Thoracic aorta (tissue), 2 donors: ENCODE results near the gene TBC1D1. TPM values are rescaled to one million over a fixed set of nuclear protein-coding genes. Genes with fewer than 3 reads are reported as not detected.

Source experiments
- ATAC-seq: fragments of 150-250 bp; one replicate; pipeline ENCODE4 v1.8.0; 2017; ENCODE audit warnings: low read depth; ENCODE audit not compliant: insufficient number of reproducible peaks, low FRiP score
- DNase-seq: peaks from one replicate; pipeline ENCODE4 v3.0.0-alpha.2; 2020; ENCODE audit warnings: low spot score
- H3K27ac ChIP-seq, 2 donors: fragments of 200-600 bp; sonication (generic); 1 replicate in 1 of 2; 2 replicates in 1 of 2; pipeline ENCODE4 v1.5.1; 2016; ENCODE audit warnings: mild to moderate bottlenecking in 2 of 2, moderate library complexity in 2 of 2
- H3K27me3 ChIP-seq: fragments of 200-600 bp; sonication (generic); replicated peaks from 2 replicates; pipeline ENCODE4 v1.6.0; 2016; ENCODE audit warnings: mild to moderate bottlenecking; ENCODE audit not compliant: insufficient read depth
- H3K36me3 ChIP-seq: fragments of 200-600 bp; sonication (generic); one replicate; pipeline ENCODE4 v1.5.1; 2016
- H3K4me1 ChIP-seq, 2 donors: fragments of 200-600 bp; sonication (generic); 1 replicate in 1 of 2; 2 replicates in 1 of 2; pipeline versions ENCODE4 v1.5.1 to v1.6.0; 2016; ENCODE audit warnings: low read depth in 2 of 2, mild to moderate bottlenecking in 1 of 2; ENCODE audit not compliant: control insufficient read depth in 1 of 2
- H3K4me3 ChIP-seq: fragments of 200-600 bp; sonication (generic); 2 replicates; pipeline ENCODE4 v1.5.1; 2016; ENCODE audit warnings: mild to moderate bottlenecking
- H3K9me3 ChIP-seq: fragments of 200-600 bp; sonication (generic); 2 replicates; pipeline ENCODE4 v1.5.1; 2016
- total RNA-seq, 2 donors: library from RNA; depleted of rRNA; stranded (reverse); fragments of >200 nt; gene quantifications; one replicate each; pipeline versions ENCODE4 v1.1.0 to v1.2.3, GENCODE V29; 2016
- TF ChIP-seq, protein P1 (sequence below): fragments of 200-600 bp; sonication (generic); IDR thresholded peaks from one replicate; pipeline ENCODE4 v1.5.1; 2019; ENCODE audit warnings: antibody characterized with exemption

TBC1D1 gene
- total RNA-seq, 2 donors from 2014 or later, result 152 to 206 TPM

- Histone ChIP-seq H3K9me3 (no peaks in the 10 kb centered on the region), H3K4me3 (no peak overlapping the region), H3K27me3 (no peaks in the 10 kb centered on the region), H3K36me3 (peaks cover 15% of the 10 kb centered on the region), H3K27ac (no peak overlapping the region), H3K4me1 (peaks cover 1 to 3% of the 10 kb centered on the region in 2 donors)
- no peak for DNase-seq
- TF ChIP-seq, protein P1, sequence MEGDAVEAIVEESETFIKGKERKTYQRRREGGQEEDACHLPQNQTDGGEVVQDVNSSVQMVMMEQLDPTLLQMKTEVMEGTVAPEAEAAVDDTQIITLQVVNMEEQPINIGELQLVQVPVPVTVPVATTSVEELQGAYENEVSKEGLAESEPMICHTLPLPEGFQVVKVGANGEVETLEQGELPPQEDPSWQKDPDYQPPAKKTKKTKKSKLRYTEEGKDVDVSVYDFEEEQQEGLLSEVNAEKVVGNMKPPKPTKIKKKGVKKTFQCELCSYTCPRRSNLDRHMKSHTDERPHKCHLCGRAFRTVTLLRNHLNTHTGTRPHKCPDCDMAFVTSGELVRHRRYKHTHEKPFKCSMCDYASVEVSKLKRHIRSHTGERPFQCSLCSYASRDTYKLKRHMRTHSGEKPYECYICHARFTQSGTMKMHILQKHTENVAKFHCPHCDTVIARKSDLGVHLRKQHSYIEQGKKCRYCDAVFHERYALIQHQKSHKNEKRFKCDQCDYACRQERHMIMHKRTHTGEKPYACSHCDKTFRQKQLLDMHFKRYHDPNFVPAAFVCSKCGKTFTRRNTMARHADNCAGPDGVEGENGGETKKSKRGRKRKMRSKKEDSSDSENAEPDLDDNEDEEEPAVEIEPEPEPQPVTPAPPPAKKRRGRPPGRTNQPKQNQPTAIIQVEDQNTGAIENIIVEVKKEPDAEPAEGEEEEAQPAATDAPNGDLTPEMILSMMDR, result no peak
- ATAC-seq, result no peak
These were observed 177.2 kb downstream of the TBC1D1 start for GRCh38 chr4:38068107-38068506.

DNA sequence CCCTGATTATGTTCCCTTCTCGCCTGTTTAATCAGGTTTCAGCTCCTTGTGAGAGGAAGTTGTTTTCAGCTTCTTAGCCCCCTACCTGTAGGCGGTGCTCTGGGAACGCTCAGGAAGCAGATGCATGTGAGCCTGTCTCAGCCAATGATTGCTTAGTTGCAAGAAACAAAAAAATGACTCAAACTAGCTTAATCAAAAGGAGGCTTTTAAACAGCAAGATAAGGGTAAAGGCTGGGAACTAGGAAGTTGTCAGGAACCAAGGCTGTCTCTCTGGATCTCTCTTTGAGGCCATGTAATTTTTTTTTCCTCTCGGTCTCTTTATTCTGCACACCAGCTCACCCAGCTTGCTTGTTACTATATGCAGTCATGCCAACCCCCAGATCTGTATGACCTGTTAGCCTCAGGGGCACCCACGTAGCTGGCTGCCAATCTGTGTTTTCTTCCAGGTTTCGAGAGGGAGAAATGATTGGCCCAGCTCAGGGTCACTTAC lies 178.4 kb downstream of the TBC1D1 start:
- Histone ChIP-seq H3K9me3 (no peaks in the 10 kb centered on the region), H3K4me1 (peaks cover 0 to 8% of the 10 kb centered on the region in 2 donors), H3K27ac (no peak overlapping the region), H3K27me3 (no peaks in the 10 kb centered on the region), H3K4me3 (no peak overlapping the region), H3K36me3 (peaks cover 15% of the 10 kb centered on the region)
- no peak for DNase-seq
- TF ChIP-seq, protein P1, result no peak
- ATAC-seq, result no peak

- Histone ChIP-seq H3K27me3 (no peaks in the 10 kb centered on the region), H3K9me3 (no peaks in the 10 kb centered on the region), H3K4me3 (no peak overlapping the region), H3K36me3 (peaks cover 20% of the 10 kb centered on the region), H3K4me1 (peaks cover 0 to 11% of the 10 kb centered on the region in 2 donors), H3K27ac (no peak overlapping the region)
- TF ChIP-seq, protein P1, result no peak
- ATAC-seq, result no peak
- DNase-seq, result no peak
These were observed 181.0 kb downstream of the TBC1D1 start for GRCh38 chr4:38071801-38072431.

DNA sequence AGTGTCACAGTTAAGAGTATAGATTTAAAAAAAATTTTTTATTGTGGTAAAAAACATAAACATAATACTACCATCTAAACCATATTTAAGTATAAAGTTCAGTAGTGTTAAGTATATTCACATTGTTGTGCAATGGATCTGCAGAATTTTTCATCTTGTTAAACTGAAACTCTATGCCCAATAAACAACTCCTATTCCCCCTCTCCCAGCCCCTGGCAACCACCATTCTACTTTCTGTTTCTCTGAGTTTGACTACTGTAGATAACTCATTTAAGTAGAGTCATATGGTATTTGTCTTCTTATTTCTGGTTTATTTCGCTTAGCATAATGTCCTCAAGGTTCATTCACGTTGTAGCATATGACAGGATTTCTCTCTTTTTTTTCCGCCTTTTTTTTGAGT lies 181.7 kb downstream of the TBC1D1 start:
- TF ChIP-seq, protein P1, result no peak
- Histone ChIP-seq H3K27me3 (no peaks in the 10 kb centered on the region), H3K9me3 (no peaks in the 10 kb centered on the region), H3K36me3 (peaks cover 14% of the 10 kb centered on the region), H3K27ac (no peak overlapping the region), H3K4me1 (peaks cover 0 to 11% of the 10 kb centered on the region in 2 donors), H3K4me3 (no peak overlapping the region)
- ATAC-seq (no peak), DNase-seq (no peak)

GRCh38 chr4:38073596-38074234 lies 182.8 kb downstream of the TBC1D1 start:
- no peaks in the 10 kb centered on the region for H3K27me3 ChIP-seq
- DNase-seq (no peak), ATAC-seq (no peak)
- no peak overlapping the region for H3K4me3 ChIP-seq
- TF ChIP-seq, protein P1, result no peak
- H3K4me1 ChIP-seq, result peaks cover 10 to 18% of the 10 kb centered on the region in 2 donors
- peaks cover 6% of the 10 kb centered on the region for H3K36me3 ChIP-seq
- no peak overlapping the region for H3K27ac ChIP-seq
- no peaks in the 10 kb centered on the region for H3K9me3 ChIP-seq
